HG03439 (cell line): ENCODE results near the gene PNCK.

Experiments used
- ATAC-seq: cut with Tn5 transposase; IDR thresholded peaks from one replicate; pipeline ENCODE4 v1.9.1; 2021; ENCODE audit warnings: mild to moderate bottlenecking, moderate library complexity; ENCODE audit not compliant: unreplicated experiment

Gene PNCK

DNA sequence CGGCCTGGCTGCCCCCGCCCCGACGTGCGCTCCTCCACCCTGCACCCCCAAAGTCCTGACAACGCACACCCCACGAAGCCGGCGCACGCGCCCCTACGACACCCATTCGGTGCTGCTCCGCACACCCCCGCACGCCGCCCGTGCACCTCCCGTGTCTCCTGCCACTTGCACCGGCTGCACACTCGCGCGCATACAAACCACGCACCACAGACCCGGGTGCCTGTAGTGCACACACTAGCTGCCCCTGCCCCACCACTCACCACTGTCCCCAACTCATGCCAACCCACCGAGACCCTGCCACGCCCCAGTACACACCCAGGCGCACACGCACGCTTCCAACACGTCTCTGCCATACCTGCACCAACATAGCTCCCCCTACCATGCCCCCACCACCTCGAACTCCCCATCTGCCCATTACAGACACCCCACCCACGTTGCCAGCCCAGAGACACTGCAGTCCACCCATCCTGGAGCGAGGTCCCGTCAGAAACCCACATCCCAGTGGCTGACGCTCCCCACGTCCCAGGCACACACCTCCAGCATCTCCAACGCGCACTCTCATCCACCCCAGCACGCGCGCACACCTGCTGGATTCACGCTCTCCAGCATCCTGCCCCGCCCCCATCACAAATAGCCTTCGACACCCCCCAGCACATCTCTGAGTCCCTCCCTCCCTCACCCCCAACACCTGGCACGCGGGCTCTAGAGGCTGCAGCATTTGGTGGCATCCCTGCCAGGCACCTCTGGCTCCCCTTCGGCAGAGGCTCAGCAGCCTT is 30.8 kb downstream of the PNCK start:
- ATAC-seq: no peak

DNA sequence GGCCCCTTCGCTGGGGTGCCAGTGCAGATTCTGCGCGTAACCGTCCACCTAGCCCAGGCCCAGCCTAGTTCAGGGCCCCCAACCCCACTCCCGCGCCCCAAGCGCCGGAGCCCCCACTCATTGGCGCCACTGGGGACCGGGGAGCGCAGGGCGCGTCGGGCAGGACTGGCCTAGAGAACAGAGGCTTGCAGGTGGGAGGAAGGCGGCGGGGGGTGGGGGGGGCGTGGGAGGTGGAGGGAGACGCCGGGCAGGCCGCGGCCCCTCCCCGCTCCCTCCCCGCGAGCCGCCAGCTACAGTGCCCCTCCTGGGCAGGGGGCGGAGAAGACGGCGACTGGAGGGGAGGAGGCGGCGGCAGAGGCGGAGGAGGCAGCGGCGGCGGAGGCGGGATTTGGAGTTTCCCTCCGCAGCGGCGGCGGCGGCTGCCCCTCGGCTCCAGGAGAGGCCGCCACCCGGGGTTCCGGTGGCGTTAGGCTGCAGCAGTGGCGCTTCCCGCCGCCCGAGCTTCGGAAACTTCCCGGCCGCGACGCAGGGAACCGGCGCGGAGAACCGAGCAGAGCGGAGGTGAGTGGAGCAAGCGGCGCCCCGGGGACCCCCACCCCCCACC is 31.5 kb downstream of the PNCK start:
- no peak for ATAC-seq

DNA sequence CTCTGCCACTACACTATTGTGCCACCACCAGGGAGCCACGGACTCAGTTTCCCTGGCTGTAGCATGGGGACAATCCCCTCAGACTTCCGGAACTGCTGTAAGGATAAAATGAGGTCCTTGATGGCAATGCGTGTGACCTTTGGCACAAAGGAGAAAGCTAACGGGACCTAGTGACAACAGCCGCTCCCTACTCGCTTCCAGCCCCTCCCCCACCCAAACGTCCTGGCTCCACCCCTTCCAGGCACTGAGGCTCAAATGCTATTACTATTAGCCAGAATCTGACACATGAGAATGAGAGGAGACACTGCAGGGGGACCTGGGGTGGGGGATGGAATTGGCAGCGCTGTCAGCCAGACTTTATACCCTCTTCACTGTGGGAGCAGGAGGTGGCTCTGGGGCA is 32.0 kb downstream of the PNCK start:
- ATAC-seq: no peak

DNA sequence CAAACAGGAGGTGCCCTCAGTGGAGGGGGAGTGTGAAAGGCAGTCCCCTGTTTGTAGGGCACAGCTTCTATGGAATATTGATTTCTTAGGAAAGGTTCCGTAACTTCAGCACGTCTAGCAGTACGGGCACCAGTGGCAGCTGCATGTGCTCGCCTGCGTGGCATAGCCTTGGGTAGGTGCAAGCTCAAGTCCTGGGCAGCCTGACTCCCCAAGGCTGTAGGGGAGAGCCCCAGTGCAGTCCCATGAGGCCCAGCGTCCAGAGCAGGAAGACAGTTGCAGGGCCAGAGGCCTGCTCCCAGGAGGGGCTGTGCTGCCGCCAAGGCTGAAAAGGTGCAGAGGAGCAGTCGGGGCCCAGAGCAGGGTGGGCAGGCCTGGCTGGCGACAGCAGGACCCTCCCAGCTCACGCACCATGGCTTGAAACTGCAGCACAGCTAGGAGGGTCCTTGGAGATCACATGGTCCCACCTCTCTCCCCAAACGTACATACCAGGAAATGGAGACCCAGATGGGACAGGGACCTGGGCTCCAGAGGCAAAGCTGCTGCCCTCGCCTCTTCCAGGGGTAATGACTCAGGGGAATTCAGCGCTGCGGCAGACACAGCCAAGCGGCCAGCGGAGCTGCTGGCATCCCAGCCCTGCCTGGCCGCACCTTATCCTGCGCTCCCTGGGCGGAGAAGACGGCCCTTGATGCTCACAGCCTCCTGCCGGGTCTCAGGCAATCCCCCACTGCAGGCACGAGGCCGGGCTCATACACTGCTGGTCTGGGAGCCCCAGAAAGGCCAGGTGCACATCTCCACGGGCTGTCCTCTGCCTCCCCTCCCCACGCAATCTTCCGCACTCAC is 32.7 kb downstream of the PNCK start:
- ATAC-seq: no peak

DNA sequence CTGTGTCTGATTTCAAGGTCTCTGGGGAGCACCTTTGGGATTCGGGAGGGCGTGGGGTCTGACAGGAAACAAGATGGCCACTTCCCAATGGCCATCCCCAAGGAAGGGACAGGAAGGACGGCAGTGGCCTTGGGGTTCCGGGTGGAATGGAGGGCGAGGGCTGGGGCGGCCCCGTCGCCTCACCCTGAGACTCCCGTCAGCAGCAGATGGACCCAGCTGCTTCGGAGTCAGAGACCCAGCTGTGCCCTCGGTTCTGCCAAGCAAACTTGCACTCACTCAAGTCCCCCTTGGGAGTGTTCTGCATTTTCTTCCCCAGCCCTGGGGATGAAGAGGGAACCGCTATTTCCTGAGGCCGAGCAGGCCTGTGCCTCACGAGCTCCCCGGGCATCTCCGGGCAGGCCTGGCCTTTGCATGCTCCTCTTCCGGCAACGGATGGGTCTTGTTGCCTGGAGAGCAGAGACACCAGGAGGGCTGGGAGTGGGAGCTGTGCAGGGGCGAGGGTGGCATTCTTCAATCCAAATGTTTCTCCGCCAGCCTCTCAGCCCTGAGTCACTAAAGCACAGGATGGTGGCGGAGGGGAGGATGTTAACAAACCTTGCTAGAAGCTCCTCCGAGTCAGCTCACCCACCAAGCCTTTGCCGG is 33.4 kb downstream of the PNCK start:
- no peak for ATAC-seq

DNA sequence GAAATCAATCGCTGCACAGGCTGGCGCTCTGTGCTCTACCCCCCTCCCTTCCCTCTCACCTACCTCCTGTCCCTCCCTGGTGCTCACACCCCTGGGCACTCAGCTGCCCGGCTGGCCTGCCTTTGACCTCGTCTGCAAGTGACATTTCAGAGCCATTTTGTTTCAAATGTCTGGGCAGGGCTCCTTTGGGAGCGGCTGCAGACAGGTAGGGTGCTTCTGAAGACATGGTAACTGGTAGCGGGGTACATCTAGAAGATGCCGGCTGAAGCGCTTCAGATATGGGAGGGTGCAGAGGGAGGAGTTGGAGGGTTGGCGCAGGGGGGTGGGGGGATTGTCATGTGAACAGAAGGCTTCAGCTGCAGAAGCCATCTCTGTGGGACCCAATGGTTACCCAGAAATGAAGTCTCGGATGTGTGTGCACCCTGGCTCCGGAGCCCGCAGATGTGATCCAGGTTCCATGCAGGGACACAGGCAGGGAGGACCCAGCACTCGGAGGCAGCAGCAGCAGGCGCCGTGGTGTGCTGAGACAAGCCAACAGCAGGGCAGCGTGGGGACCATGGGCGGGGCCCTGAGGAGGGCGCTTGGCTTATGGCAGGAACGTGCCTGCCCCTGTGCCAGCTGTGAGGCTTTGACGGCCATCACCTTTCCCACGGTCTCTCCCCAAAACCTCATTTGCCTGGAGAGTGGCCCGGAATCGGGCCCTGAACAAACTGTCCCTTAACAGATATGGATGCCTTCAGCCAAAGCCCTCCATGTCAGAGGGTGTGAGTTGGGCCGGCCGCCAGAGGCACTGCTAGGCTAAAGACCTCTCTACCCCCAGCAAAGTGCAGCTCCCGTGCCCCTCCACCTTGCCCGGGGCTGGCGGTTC is 34.2 kb downstream of the PNCK start:
- ATAC-seq: no peak

DNA sequence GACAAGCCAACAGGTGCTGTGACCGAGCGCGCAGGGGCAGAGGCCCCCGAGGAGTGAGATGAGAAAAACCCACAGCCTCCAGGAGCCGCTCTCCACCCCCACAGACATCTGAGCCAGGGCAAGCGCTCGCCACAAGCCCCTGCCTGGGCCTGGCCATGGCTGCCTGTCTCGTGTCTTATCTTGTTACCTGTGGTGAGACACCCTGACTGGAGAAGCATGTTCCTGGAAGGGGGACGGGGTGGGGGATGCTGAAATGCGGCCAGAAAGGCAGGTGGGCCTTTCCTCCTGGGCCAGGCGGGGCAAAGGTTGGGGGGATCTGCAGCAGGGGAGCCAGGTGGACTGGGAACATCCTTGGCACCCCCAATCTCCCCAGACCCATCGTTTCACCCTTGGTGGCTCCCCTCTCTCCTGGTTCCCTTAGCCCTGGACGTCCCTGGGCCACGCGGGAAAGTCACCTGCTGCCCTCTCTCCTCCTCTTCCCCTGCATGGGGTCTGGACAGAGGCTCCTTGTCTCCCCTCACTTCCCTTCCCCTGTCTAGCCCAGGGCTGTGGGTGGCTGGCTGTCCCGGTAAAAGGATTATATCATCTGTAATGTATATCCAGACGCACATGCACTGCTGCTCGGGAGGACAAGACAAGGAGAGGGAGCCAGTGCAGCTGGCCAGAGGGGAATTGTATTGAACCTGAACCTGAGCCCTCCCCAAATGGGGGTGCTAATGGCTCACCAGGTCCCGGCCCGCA is 35.0 kb downstream of the PNCK start:
- no peak for ATAC-seq

DNA sequence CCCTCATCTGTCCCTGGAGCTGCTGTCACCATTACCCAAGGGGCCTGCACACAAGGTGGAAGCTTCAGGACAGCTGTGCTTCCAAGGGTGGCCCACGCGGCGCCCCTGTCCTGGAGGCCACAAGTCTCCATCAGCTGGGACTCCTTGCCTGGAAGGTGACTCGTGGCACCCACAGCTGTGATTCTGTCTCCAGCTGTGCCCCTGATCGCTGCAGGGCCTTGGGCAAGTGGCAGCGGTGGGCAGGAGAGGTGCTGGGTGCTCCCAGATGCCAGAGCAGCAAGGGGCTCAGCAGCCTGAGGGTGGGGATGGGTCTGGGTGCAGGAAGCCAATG is 35.6 kb downstream of the PNCK start:
- ATAC-seq: no peak

DNA sequence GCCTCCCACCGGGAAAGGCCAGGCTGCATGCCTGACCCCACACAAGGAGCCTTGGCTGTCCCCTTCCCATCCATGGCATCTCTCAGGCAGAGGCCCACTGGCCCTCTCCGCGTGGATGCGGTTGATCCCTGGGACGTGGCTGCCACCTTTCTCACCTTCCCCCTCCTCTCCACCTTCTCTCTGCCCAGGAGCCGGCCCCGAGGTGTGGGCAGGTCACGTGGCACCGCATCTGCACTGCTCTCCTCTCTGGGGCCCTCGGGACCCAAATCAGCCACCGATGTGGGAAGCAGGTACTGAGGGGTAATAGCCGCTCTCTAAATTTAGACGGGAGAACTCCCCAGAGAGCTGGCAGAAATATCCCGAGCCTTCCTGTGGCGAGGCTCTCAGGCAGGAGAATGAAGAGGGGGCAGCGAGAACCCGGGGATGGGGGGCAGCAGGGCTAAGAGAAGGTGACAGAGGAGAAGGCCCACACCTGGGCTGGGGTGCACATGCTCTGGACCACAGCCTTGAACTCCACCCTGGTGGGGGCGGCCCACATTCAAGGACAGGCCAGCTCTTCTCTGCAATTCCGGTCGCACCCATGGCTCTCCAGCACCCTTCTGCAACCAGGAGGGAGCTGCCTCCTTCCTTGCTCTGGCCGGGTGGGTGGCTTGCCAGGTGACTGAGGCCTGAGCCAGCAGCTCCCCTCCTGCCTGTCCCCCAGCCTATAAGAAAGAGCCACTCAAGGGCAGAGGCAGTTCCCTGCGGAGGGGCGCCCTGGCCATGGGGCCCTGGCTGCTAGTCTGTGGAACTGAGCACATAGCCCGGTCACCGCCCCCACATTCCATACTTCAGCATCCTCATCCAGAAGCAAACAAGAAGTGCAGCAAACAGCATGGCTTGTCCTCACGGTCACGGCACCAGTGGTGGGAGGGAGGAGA is 36.2 kb downstream of the PNCK start:
- ATAC-seq: no peak

DNA sequence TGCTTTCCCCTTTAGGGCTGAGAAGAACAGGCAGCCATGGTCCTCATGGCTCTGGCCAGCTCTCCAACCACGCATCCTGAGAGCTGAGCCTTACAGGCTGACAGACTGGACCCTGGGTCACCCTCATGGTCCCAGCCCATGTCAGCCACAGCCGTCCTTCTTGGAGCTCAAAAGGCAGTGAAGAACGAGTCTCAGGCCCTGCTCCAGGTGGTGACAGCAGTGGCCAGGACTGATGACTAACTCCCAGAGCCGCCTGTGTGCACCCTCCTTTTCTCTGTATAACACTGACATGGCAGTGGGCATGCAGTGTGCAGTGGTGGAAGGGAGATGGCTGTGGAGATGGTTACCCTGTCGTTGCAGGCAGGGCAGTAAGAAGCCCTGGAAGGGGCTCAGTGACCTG is 36.9 kb downstream of the PNCK start:
- ATAC-seq: no peak

DNA sequence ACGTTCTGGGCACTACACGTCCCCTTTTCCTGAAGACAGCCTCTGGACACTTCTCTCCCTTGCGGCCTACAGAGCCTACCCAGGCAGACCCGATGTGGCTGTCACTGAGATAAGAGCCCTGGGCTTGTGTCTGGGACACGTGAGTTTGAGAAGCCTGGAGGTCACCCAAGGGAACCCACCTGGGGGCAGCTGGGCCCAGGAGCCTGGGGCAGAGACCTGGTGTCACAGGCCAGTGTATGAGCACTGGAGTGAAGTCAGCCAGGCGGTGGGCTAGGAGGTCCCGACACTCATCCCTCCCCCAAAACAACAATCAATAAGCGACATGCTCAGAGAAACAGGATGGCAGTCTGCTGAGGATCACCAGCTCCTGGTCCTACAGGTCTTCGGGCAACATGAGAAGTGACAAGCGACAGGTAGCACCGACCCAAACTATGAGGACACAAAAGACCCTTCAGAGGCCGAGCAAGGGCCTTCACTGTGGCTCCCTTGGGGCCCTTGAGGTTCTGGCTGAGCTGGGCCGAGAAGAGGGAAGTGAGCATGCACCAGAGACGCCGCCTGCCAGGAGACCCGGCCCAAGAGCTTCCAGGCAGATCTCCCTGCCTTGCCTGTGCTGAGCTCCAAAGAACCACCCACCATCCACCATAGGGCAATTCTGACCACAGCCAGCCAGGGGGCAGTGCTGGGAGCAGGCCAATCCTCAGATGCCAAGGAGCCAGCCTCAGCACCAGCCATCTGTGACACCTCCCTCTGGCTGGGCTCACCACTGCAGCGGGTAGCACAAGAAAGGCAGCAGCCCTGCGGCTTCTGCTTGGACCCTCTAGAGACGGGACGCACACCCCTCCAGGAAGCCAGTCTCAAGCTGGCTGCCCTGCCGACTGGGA is 37.6 kb downstream of the PNCK start:
- no peak for ATAC-seq

DNA sequence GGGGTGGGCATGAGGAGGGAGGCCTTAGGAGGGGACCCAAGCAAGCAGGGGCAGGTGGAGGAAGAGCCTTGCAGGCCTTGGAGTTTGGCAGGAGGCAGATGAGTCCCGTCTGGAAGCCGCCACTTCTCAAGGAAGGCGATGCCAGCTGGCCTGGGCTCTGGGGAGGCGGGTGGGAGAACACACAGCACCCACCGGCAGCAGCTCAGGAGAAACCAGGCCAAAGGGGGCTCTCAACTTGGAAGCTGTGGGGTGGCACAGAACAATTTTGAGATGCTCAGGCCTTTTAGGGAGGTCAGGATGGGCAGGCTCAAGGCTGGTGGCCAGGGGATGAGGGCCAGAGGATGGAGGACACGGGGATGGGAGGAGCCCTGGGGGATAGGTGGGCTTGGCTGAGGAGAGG is 38.2 kb downstream of the PNCK start:
- no peak for ATAC-seq

DNA sequence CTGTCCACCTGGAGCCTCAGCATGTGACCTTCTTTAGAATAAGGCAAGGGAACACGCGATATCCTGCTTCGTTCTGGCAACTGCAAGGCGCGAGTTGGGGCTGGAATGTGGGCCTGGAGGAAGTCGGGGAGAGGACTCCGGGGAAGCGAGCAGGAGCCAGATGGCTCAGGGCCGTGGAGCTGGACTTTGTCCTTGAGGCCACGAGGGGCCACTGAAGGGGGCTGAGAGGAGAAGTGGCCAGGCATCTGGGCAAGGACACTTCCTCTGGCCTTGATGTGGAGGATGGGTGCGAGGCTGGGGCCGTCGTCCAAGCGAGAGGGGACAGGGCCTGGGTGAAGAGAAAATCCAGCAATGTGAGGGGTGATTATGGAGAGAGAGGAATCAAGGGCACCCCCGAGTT is 38.8 kb downstream of the PNCK start:
- no peak for ATAC-seq

DNA sequence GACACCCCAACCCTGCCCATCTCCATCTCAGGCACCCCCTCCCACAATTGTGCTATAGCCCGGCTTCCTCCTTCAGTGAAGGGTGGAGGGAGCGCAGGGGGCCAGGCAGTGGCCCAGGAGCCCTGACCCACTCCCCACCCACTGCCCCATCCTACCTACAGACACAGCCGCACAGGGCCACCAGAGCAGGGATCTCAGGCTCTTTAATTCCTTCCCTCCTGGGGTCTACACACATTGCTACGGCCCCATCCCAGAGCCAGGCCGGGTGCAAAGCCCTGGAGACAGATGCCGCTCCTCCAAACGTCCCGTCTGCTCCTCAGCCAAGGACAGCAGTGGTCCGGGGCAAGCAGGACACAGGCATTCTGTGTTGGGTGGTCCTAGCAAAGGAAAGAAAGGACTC is 39.4 kb downstream of the PNCK start:
- ATAC-seq: no peak

DNA sequence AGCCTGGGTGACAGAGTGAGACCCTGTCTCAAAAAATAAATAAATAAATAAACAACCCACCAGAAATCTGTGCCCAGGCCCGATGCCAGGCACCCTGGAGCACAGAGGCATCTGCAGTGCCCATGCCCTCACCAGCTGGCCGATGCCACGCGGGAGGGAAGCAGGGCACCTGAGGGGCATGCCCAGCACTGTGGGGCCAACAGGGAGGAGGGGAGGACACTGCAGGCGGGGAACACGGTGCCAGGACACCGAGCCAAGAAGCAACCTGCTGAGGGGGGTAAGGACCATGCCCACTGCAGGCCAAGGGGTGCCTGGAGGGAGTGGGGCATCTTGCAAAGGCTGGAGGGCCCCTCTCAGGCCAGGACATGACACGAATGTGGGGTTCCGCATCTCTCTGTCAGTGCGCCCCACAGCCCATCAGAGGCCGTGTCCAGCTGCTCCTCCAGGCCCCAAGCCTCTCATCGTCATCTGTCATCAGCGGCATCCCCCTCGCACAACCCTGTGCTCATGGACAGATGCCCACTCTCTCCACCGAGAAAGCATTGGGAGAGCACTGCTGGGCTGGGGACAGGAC is 39.9 kb downstream of the PNCK start:
- ATAC-seq: no peak

DNA sequence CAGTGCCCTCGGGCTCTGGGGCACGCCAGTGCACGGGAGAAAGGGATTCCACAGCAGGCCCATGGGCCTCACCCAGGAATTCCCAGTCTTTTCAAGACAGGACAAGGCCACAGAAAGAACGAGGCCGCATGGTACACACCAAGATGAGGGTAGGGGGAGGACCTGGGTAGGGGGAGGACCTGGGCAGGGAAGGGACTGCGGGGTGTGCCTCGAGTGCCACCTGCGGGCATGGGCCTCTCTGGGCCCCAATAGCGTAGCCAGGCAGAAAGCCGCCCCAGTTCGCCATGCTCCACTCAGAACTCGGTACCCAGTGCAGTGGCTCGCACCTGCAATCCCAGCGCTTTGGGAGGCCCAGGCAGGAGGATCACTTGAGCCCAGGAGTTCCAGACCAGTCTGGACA is 40.6 kb downstream of the PNCK start:
- ATAC-seq: no peak

DNA sequence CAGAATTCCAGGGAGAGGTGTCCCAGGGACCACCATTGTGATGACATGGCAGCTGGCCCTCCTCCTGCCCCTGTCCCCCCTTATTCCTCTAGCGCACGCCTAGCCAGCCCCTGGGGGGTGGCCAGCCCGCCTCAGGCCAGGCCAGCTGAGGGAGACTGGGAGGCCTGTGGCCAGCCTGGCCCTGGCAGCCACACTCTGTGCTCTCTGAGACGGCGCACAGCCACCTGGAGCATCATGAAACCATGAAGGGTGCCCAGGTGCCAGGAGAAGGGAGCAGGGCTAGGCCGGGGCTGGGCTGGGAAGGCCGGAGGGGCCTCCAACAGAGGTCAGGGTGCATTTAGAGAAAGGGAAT is 41.0 kb downstream of the PNCK start:
- ATAC-seq: no peak
